K562 (cell line): ENCODE data around the gene AFDN. TPM values are rescaled to one million over a fixed set of nuclear protein-coding genes. Genes with fewer than 3 reads are reported as not detected.

Source experiments
- ATAC-seq: fragments of 200-7000 bp; cut with Tn5 transposase; 3 replicates; pipeline ENCODE4 v1.9.1; 2020; ENCODE audit warnings: moderate library complexity
- BruUV-seq: library from RNA; stranded (reverse); fragments of 400-500 nt; replicated peaks from 2 replicates; lab custom pipeline; 2021; lab: Mats Ljungman, UMichigan
- CTCF ChIA-PET: fragments of 300-600 bp; formaldehyde crosslinking; extraction: SDS; loops from one replicate; lab custom pipeline; 2021; ENCODE audit warnings: low intra/inter-chr PET ratio; lab: Yijun Ruan, JAX
- POLR2A ChIA-PET: fragments of 300-600, 350-650 bp; sonication (Branson Sonifier 250); formaldehyde crosslinking; extraction: SDS; loops from one replicate; lab custom pipeline; 2021; ENCODE audit warnings: antibody characterized with exemption, inconsistent platforms; lab: Yijun Ruan, JAX
- DNase-seq, 4 experiments: peaks; one replicate each; pipeline versions ENCODE4 v3.0.0 to v3.0.0-alpha.2; 2011 to 2018; ENCODE audit warnings: low spot score in 3 of 4, mixed read lengths in 3 of 4; ENCODE audit errors: extremely low read depth in 1 of 4
- FAIRE-seq: peaks from 2 replicates; lab custom pipeline; 2011; peaks lifted over from hg19 to GRCh38; lab: Jason Lieb, UNC
- H2AFZ ChIP-seq: 2 replicates; pipeline ENCODE4 v1.6.0; 2011; ENCODE audit warnings: low read depth, low read length, control low read depth, inconsistent platforms
- H3K27ac ChIP-seq: fragments of 200-600 bp; 3 replicates; pipeline ENCODE4 v1.8.0; 2011; ENCODE audit warnings: low read depth, mild to moderate bottlenecking, control low read depth, inconsistent platforms, low read length, moderate library complexity, mixed read lengths; ENCODE audit errors: extremely low read depth
- H3K27me3 ChIP-seq, 2 experiments: fragments of 300-600 bp in 1 of 2; 2 replicates in 1 of 2; 3 replicates in 1 of 2; pipeline versions ENCODE4 v1.6.0 to v1.8.0; 2011; ENCODE audit warnings: inconsistent platforms in 2 of 2, low read length in 2 of 2, mild to moderate bottlenecking in 1 of 2, mixed read lengths in 1 of 2, moderate library complexity in 1 of 2; ENCODE audit not compliant: control insufficient read depth in 2 of 2, insufficient read depth in 2 of 2
- H3K36me3 ChIP-seq: fragments of 300-600 bp; 3 replicates; pipeline ENCODE4 v1.8.0; 2011; ENCODE audit warnings: mild to moderate bottlenecking, low read length, inconsistent platforms; ENCODE audit not compliant: control insufficient read depth, insufficient read depth
- H3K4me1 ChIP-seq, 2 experiments: fragments of 200-600 bp in 1 of 2; replicated peaks in 1 of 2; 2 replicates in 1 of 2; 3 replicates in 1 of 2; pipeline versions ENCODE4 v1.5.1 to v1.8.0; 2011; ENCODE audit warnings: inconsistent platforms in 2 of 2, low read length in 2 of 2, mild to moderate bottlenecking in 1 of 2, mixed read lengths in 1 of 2, moderate library complexity in 1 of 2; ENCODE audit not compliant: control insufficient read depth in 2 of 2, insufficient read depth in 2 of 2
- H3K4me2 ChIP-seq: 2 replicates; pipeline ENCODE4 v1.6.1; 2011; ENCODE audit warnings: low read length, control low read depth, inconsistent platforms, mixed read lengths; ENCODE audit not compliant: insufficient read depth
- H3K4me3 ChIP-seq: fragments of 200-600 bp; sonication (generic), shearing (Covaris generic); 2 replicates; pipeline ENCODE4 v1.5.1; 2016; ENCODE audit warnings: control low read depth, inconsistent platforms
- H3K79me2 ChIP-seq: fragments of 200-600 bp; 3 replicates; pipeline ENCODE4 v1.8.0; 2011; ENCODE audit warnings: low read length, inconsistent platforms; ENCODE audit not compliant: control insufficient read depth, insufficient read depth
- H3K9ac ChIP-seq, 2 experiments: 2 replicates each; pipeline versions ENCODE4 v1.6.0 to v1.6.1; 2011; ENCODE audit warnings: low read depth in 2 of 2, low read length in 2 of 2, control low read depth in 1 of 2, inconsistent platforms in 1 of 2, mild to moderate bottlenecking in 1 of 2, mixed read lengths in 1 of 2; ENCODE audit not compliant: insufficient read depth in 1 of 2
- H3K9me1 ChIP-seq: one replicate; pipeline ENCODE4 v1.6.0; 2011; ENCODE audit warnings: inconsistent platforms, mild to moderate bottlenecking, low read length, moderate library complexity; ENCODE audit not compliant: control insufficient read depth, insufficient read depth
- H3K9me3 ChIP-seq: replicated peaks from 2 replicates; pipeline ENCODE4 v1.5.1; 2011; ENCODE audit warnings: low read depth, low read length, inconsistent platforms; ENCODE audit not compliant: control insufficient read depth, insufficient read depth
- H4K20me1 ChIP-seq: replicated peaks from 2 replicates; pipeline ENCODE4 v1.6.1; 2011; ENCODE audit warnings: low read length, inconsistent platforms, mixed read lengths; ENCODE audit not compliant: control insufficient read depth, insufficient read depth
- CBX1 ChIP-seq: sonication (generic); IDR thresholded peaks from 2 replicates; pipeline ENCODE4 v1.6.1; 2016; ENCODE audit warnings: antibody characterized with exemption, low read depth, mild to moderate bottlenecking
- CBX3 ChIP-seq, 2 experiments: IDR thresholded peaks; 1 replicate in 1 of 2; 2 replicates in 1 of 2; pipeline ENCODE4 v1.6.1; 2012; ENCODE audit warnings: inconsistent platforms in 2 of 2, low read length in 2 of 2, borderline replicate concordance in 1 of 2, control low read depth in 1 of 2
- GATA2 ChIP-seq: sonication (generic); formaldehyde crosslinking; IDR thresholded peaks from 2 replicates; pipeline ENCODE4 v1.4.0; 2020; ENCODE audit warnings: mild to moderate bottlenecking, missing genetic modification reagents
- GTF2A2 ChIP-seq: IDR thresholded peaks from 2 replicates; pipeline ENCODE4 v1.6.1; 2016; ENCODE audit warnings: mild to moderate bottlenecking, missing genetic modification characterization, missing compliant biosample characterization
- NCOA2 ChIP-seq, 2 experiments: fragments of 450-650 bp; IDR thresholded peaks; 2 replicates each; pipeline ENCODE4 v1.6.1; 2018; ENCODE audit warnings: mild to moderate bottlenecking in 2 of 2, moderate library complexity in 1 of 2; ENCODE audit not compliant: partially characterized antibody in 2 of 2
- NR1H2 ChIP-seq: sonication (generic); formaldehyde crosslinking; IDR thresholded peaks from 2 replicates; pipeline ENCODE4 v1.4.0; 2020; ENCODE audit warnings: mild to moderate bottlenecking, missing genetic modification reagents
- PRPF4 ChIP-seq: fragments of 200-400 bp; formaldehyde crosslinking; IDR thresholded peaks from one replicate; pipeline ENCODE4 v1.6.1; 2017; ENCODE audit warnings: low read length, low read depth, mild to moderate bottlenecking; ENCODE audit not compliant: insufficient read depth, poor library complexity, severe bottlenecking
- SIRT6 ChIP-seq: IDR thresholded peaks from one replicate; pipeline ENCODE4 v1.6.1; 2012; ENCODE audit warnings: low read depth, mild to moderate bottlenecking, control low read depth, inconsistent platforms, low read length, moderate library complexity
- TARDBP ChIP-seq: fragments of 450-650 bp; IDR thresholded peaks from 2 replicates; pipeline ENCODE4 v1.6.1; 2016
- ZC3H8 ChIP-seq: fragments of 450-650 bp; IDR thresholded peaks from 2 replicates; pipeline ENCODE4 v1.6.1; 2017
- ZNF780A ChIP-seq: fragments of 250-450 bp; sonication (Bioruptor Pico); IDR thresholded peaks from 2 replicates; pipeline ENCODE4 v1.5.0; 2021; ENCODE audit warnings: mild to moderate bottlenecking
- ZSCAN29 ChIP-seq: fragments of 450-650 bp; IDR thresholded peaks from 2 replicates; pipeline ENCODE4 v1.6.1; 2017
- WGBS: fragments of 100-300 bp; shearing (Covaris generic); methylation state at CpG from one replicate; pipeline ENCODE4 v1.1.6; 2016; ENCODE audit warnings: low coverage, mixed read lengths; ENCODE audit not compliant: insufficient coverage; ENCODE audit errors: missing lambda C conversion rate; 5-methylcytosine and 5-hydroxymethylcytosine counted together
- in situ Hi-C: fragments of 300-500 bp; cut with MboI; formaldehyde crosslinking; loops from 4 replicates; pipeline ENCODE4 v1.15.0; 2018; ENCODE audit warnings: inconsistent platforms, mixed read lengths
- intact Hi-C: fragments of 100-400 bp; cut with micrococcal nuclease; formaldehyde crosslinking; loops from 2 replicates; pipeline ENCODE4 v1.14.2; 2022
- polyA plus RNA-seq, 8 experiments: library from polyadenylated mRNA; depleted of rRNA in 4 of 8; stranded (reverse) in 5 of 8; unstranded in 3 of 8; fragments of >200 nt; fragmentation: Nextera tagmentation in 2 of 8; fragmentation: Illumina TruSeq in 1 of 8; extraction: Ambion mirVana in 2 of 8; extraction: Trizol in 1 of 8; gene quantifications; 2 replicates each; pipeline versions ENCODE4 v1.2.1 to v1.2.3, GENCODE V29; 2011 to 2014; ENCODE audit warnings: inconsistent platforms in 1 of 8, missing spikeins in 1 of 8
- total RNA-seq, 7 experiments: library from RNA; depleted of rRNA in 6 of 7; stranded (reverse); fragments of >200 nt in 6 of 7; fragmentation: Illumina TruSeq in 2 of 7; extraction: Trizol in 2 of 7; gene quantifications; 2 replicates each; pipeline versions ENCODE4 v1.2.1 to v1.2.3, GENCODE V29; 2011 to 2021; ENCODE audit warnings: low replicate concordance in 1 of 7
- TF ChIP-seq, protein P1 (sequence below): fragments of 250-450 bp; sonication (Bioruptor Pico); IDR thresholded peaks from 2 replicates; pipeline ENCODE4 v1.5.0; 2020; ENCODE audit warnings: mild to moderate bottlenecking
- TF ChIP-seq, protein P2 (sequence below): fragments of 200-800 bp; sonication (Bioruptor generic); IDR thresholded peaks from 2 replicates; pipeline ENCODE4 v1.6.1; 2017; ENCODE audit warnings: missing genetic modification characterization, missing compliant biosample characterization
- TF ChIP-seq, protein P3 (sequence below): fragments of 250-450 bp; sonication (Bioruptor Pico); IDR thresholded peaks from 2 replicates; pipeline ENCODE4 v1.8.0; 2022; ENCODE audit warnings: inconsistent platforms, mild to moderate bottlenecking, moderate library complexity, borderline replicate concordance
- TF ChIP-seq, protein P4 (sequence below): sonication (generic); formaldehyde crosslinking; IDR thresholded peaks from 2 replicates; pipeline ENCODE4 v1.8.0; 2022; ENCODE audit warnings: mild to moderate bottlenecking, missing genetic modification reagents

Gene AFDN
- total and polyA plus RNA-seq, 9 of the 15 experiments (the other 6 are each of a cell fraction or from before 2014, with no cell fraction given): 7.2 to 129 (median 105) TPM

GRCh38 chr6:167839343-167839742 is 12.6 kb downstream of the AFDN start:
- peak overlapping the region; percentile 7 to 78; a peak in 3 of 4 replicates for H3K9ac ChIP-seq
- peaks cover 6% of the 10 kb centered on the region; the same call in 2 of the 3 replicates for H3K36me3 ChIP-seq
- H3K27ac ChIP-seq: peak overlapping the region; percentile 85
- H4K20me1 ChIP-seq: peaks cover 17% of the 10 kb centered on the region
- CTCF ChIA-PET: no interaction called here
- in situ Hi-C loops: no loop called here
- H3K4me1 ChIP-seq: peaks cover 12 to 74% of the 10 kb centered on the region in 2 experiments
- no peak overlapping the region for H3K4me3 ChIP-seq
- no TSS peak for BruUV-seq
- H3K9me3 ChIP-seq: no peaks in the 10 kb centered on the region
- H3K79me2 ChIP-seq: peaks cover 100% of the 10 kb centered on the region
- POLR2A ChIA-PET: interaction anchor here (0.5 to 3.5 kb wide), 7 partner anchors 8 to 35 kb away, joined by 3 to 45 read pairs (median 8); partner anchors contain the start of gene AFDN
- DNase-seq: peak in 1 of 4 experiments; percentile 66
- intact Hi-C loops: no loop called here
- peak; percentile 35 for ATAC-seq
- FAIRE-seq: no peak
- WGBS: 3% methylated on average over 3 of the region's 3 CpGs
- peak overlapping the region; percentile 58 for H2AFZ ChIP-seq
- H3K4me2 ChIP-seq: peak overlapping the region; percentile 79
- H3K27me3 ChIP-seq: no peaks in the 10 kb centered on the region
- H3K9me1 ChIP-seq: peaks cover 4% of the 10 kb centered on the region
- TF ChIP-seq NCOA2 (IDR thresholded peaks at IDR 0.05; ENCODE audit: partially characterized antibody in 2 of 2): no peak
- no peak for TF ChIP-seq ZNF780A (CRISPR knock-in tag)
- no peak for TF ChIP-seq PRPF4
- TF ChIP-seq, protein P1, sequence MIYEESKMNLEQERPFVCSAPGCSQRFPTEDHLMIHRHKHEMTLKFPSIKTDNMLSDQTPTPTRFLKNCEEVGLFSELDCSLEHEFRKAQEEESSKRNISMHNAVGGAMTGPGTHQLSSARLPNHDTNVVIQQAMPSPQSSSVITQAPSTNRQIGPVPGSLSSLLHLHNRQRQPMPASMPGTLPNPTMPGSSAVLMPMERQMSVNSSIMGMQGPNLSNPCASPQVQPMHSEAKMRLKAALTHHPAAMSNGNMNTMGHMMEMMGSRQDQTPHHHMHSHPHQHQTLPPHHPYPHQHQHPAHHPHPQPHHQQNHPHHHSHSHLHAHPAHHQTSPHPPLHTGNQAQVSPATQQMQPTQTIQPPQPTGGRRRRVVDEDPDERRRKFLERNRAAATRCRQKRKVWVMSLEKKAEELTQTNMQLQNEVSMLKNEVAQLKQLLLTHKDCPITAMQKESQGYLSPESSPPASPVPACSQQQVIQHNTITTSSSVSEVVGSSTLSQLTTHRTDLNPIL: no peak
- TF ChIP-seq GTF2A2 (tag): no peak
- no peak for TF ChIP-seq GATA2 (CRISPR knock-in tag)
- TF ChIP-seq SIRT6: no peak
- TF ChIP-seq, protein P2, sequence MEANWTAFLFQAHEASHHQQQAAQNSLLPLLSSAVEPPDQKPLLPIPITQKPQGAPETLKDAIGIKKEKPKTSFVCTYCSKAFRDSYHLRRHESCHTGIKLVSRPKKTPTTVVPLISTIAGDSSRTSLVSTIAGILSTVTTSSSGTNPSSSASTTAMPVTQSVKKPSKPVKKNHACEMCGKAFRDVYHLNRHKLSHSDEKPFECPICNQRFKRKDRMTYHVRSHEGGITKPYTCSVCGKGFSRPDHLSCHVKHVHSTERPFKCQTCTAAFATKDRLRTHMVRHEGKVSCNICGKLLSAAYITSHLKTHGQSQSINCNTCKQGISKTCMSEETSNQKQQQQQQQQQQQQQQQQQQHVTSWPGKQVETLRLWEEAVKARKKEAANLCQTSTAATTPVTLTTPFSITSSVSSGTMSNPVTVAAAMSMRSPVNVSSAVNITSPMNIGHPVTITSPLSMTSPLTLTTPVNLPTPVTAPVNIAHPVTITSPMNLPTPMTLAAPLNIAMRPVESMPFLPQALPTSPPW: no peak
- TF ChIP-seq CBX3 (IDR thresholded peaks at IDR 0.05; ENCODE audit: borderline replicate concordance in 1 of 2, low read length in 2 of 2): no peak; a peak in 1 of 3 replicates
- TF ChIP-seq ZC3H8: no peak
- no peak for TF ChIP-seq NR1H2 (CRISPR knock-in tag)
- no peak for TF ChIP-seq CBX1
- no peak for TF ChIP-seq ZSCAN29
- TF ChIP-seq TARDBP: no peak
- TF ChIP-seq, protein P3, sequence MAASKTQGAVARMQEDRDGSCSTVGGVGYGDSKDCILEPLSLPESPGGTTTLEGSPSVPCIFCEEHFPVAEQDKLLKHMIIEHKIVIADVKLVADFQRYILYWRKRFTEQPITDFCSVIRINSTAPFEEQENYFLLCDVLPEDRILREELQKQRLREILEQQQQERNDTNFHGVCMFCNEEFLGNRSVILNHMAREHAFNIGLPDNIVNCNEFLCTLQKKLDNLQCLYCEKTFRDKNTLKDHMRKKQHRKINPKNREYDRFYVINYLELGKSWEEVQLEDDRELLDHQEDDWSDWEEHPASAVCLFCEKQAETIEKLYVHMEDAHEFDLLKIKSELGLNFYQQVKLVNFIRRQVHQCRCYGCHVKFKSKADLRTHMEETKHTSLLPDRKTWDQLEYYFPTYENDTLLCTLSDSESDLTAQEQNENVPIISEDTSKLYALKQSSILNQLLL (CRISPR knock-in tag): no peak
- TF ChIP-seq, protein P4, sequence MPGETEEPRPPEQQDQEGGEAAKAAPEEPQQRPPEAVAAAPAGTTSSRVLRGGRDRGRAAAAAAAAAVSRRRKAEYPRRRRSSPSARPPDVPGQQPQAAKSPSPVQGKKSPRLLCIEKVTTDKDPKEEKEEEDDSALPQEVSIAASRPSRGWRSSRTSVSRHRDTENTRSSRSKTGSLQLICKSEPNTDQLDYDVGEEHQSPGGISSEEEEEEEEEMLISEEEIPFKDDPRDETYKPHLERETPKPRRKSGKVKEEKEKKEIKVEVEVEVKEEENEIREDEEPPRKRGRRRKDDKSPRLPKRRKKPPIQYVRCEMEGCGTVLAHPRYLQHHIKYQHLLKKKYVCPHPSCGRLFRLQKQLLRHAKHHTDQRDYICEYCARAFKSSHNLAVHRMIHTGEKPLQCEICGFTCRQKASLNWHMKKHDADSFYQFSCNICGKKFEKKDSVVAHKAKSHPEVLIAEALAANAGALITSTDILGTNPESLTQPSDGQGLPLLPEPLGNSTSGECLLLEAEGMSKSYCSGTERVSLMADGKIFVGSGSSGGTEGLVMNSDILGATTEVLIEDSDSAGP: no peak
